ENCODE measurements around the gene SIT1.

Gene SIT1

GRCh38 chr9:35635730-35636129 lies 15.0 kb downstream of the SIT1 start:
- TF ChIP-seq, protein P1, sequence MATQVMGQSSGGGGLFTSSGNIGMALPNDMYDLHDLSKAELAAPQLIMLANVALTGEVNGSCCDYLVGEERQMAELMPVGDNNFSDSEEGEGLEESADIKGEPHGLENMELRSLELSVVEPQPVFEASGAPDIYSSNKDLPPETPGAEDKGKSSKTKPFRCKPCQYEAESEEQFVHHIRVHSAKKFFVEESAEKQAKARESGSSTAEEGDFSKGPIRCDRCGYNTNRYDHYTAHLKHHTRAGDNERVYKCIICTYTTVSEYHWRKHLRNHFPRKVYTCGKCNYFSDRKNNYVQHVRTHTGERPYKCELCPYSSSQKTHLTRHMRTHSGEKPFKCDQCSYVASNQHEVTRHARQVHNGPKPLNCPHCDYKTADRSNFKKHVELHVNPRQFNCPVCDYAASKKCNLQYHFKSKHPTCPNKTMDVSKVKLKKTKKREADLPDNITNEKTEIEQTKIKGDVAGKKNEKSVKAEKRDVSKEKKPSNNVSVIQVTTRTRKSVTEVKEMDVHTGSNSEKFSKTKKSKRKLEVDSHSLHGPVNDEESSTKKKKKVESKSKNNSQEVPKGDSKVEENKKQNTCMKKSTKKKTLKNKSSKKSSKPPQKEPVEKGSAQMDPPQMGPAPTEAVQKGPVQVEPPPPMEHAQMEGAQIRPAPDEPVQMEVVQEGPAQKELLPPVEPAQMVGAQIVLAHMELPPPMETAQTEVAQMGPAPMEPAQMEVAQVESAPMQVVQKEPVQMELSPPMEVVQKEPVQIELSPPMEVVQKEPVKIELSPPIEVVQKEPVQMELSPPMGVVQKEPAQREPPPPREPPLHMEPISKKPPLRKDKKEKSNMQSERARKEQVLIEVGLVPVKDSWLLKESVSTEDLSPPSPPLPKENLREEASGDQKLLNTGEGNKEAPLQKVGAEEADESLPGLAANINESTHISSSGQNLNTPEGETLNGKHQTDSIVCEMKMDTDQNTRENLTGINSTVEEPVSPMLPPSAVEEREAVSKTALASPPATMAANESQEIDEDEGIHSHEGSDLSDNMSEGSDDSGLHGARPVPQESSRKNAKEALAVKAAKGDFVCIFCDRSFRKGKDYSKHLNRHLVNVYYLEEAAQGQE (IDR thresholded peaks at IDR 0.05; ENCODE audit: insufficient replicate concordance, low read depth): no peak
- TF ChIP-seq SPI1 (IDR thresholded peaks at IDR 0.05; ENCODE audit: borderline replicate concordance, low read depth) (no peak), GABPA (IDR thresholded peaks at IDR 0.05; ENCODE audit: low read depth) (no peak), POLR2AphosphoS5 (IDR thresholded peaks at IDR 0.05; ENCODE audit: low read depth) (no peak), CTCF (IDR thresholded peaks at IDR 0.05; ENCODE audit: insufficient read depth, low read length) (no peak)
- H3K27ac ChIP-seq (replicated peaks): no peak overlapping the region
- H3K27me3 ChIP-seq (ENCODE audit: insufficient read depth, poor library complexity, severe bottlenecking): no peaks in the 10 kb centered on the region
- H3K4me3 ChIP-seq (replicated peaks; ENCODE audit: insufficient read depth, low read length): no peak overlapping the region
- no peak for DNase-seq (ENCODE audit: low read depth in 1 of 2, low spot score in 1 of 2)

DNA sequence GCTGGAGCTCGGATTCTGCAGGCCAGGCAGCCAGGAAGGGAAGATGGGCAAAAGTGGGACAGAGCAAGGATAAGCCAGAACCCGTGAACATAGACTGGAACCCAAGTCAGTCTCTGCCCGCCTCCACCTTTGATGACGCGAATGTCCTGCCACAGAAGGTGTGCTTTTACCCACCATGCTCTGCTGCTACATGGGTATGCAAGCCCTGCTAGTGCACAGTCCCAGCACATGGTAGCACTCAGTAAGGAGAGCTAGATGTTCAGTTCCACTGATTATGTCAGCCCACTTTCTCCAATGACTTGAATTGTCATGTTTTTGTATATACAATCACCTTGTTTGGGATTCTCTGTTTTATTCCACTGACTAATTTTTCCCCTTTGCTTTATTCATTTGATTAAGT lies 21.1 kb downstream of the SIT1 start:
- Histone ChIP-seq H3K27ac (replicated peaks) (no peak overlapping the region), H3K4me3 (replicated peaks; ENCODE audit: insufficient read depth, low read length) (no peak overlapping the region), H3K27me3 (ENCODE audit: insufficient read depth, poor library complexity, severe bottlenecking) (no peaks in the 10 kb centered on the region)
- DNase-seq (ENCODE audit: low read depth in 1 of 2, low spot score in 1 of 2): no peak
- TF ChIP-seq SPI1 (IDR thresholded peaks at IDR 0.05; ENCODE audit: borderline replicate concordance, low read depth) (no peak), GABPA (IDR thresholded peaks at IDR 0.05; ENCODE audit: low read depth) (no peak), CTCF (IDR thresholded peaks at IDR 0.05; ENCODE audit: insufficient read depth, low read length) (no peak), POLR2AphosphoS5 (IDR thresholded peaks at IDR 0.05; ENCODE audit: low read depth) (no peak)
- TF ChIP-seq, protein P1 (IDR thresholded peaks at IDR 0.05; ENCODE audit: insufficient replicate concordance, low read depth): no peak

DNA sequence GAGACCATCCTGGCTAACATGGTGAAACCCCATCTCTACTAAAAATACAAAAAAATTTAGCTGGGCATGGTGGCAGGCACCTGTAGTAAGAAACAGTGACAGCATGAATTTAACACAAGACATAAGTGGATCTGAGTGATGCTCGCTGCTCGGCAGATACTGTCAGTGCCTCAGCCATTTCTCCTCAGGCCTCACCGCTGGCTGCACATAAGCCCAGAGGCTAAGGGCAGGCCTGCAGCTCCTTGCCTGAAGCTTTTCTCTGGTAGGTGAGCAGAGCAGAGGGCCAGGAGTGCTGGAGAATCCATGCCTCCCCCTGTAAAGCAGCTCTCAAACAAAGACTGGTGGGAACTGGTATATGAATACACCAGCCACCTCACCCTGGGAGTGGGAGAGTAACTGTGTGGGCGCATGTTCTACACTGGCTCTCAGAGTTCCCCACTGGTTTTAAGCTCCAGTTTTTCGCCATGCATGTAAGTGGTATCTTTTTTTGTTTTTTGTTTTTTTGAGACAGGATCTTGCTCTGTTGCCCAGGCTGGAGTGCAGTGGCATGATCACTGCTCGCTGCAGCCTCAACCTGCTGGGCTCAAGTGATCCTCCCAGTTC lies 22.2 kb downstream of the SIT1 start:
- Histone ChIP-seq H3K4me3 (replicated peaks; ENCODE audit: insufficient read depth, low read length) (no peak overlapping the region), H3K27me3 (ENCODE audit: insufficient read depth, poor library complexity, severe bottlenecking) (no peaks in the 10 kb centered on the region), H3K27ac (replicated peaks) (no peak overlapping the region)
- no peak for DNase-seq (ENCODE audit: low read depth in 1 of 2, low spot score in 1 of 2)
- TF ChIP-seq, protein P1 (IDR thresholded peaks at IDR 0.05; ENCODE audit: insufficient replicate concordance, low read depth): no peak
- TF ChIP-seq CTCF (IDR thresholded peaks at IDR 0.05; ENCODE audit: insufficient read depth, low read length) (no peak), SPI1 (IDR thresholded peaks at IDR 0.05; ENCODE audit: borderline replicate concordance, low read depth) (no peak)
